Smooth muscle cell of the brain vasculature (primary cell): ENCODE results near the gene OR6X1.
"Not testable (repeated sequence)": the region's sequence is repeated elsewhere in the genome, so short reads cannot be mapped to it uniquely, and the experiment has no call there.

Source experiments
- DNase-seq: peaks from one replicate; pipeline ENCODE4 v3.0.0-alpha.2; 2012; ENCODE audit warnings: low read depth, low spot score

The OR6X1 gene

DNA sequence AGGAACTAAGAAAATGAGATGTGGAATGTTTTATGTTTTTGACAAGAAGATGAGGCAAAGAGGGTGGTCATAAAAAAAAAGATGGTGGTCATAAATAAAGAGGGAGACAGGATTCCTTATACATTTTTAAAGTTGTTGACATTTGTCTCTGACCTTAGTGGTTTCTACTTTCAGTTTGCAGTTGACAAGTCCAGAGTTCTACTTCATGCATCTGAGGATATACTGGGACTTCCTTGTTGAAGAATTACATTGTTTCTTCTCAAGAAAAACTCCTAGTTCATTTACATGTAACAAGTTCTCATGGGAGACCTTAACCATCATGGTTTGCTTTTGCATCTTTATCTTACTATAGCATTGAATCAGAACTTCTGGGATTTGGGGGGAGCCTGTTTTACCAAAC lies 1.2 kb downstream of the OR6X1 start:
- DNase-seq = no peak

- no peak for DNase-seq
These were observed 2.5 kb downstream of the OR6X1 start for GRCh38 chr11:123751781-123752180.

GRCh38 chr11:123748349-123748748 lies 6.0 kb downstream of the OR6X1 start:
- DNase-seq = not testable (repeated sequence)

DNA sequence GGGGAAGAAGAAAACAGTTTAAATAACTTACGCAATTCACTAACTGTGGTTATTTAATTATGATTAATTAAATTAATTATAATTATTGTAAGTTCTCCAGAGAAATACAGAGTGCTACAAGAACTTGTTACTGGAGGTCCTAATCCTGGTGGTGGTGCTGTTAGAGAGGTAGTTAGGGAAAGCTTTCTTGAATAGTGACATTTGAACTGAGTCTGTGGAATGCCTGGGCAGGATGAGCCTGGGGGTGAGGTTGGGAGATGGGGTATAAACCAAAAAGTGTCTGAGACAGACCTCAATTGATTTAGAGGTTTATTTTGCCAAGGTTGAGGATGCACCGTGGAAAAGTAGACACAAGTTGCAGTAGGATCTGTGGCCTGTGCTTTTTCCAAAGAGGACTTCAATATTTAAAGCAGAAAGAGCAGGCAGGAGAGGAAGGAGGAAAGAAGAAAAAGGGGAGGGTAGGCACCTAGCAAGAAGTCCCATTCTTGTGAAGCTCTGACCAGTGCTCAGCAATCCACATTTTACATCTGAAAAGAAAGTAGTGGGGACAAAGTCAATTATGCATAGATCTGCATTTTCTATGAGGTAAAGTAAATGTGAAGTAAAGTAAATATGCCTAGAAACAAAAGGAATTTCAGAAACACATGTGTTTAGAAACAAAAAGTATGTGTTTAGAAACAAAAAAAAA lies 8.4 kb downstream of the OR6X1 start:
- no peak for DNase-seq

GRCh38 chr11:123742724-123743120 lies 11.6 kb downstream of the OR6X1 start:
- DNase-seq = no peak

DNA sequence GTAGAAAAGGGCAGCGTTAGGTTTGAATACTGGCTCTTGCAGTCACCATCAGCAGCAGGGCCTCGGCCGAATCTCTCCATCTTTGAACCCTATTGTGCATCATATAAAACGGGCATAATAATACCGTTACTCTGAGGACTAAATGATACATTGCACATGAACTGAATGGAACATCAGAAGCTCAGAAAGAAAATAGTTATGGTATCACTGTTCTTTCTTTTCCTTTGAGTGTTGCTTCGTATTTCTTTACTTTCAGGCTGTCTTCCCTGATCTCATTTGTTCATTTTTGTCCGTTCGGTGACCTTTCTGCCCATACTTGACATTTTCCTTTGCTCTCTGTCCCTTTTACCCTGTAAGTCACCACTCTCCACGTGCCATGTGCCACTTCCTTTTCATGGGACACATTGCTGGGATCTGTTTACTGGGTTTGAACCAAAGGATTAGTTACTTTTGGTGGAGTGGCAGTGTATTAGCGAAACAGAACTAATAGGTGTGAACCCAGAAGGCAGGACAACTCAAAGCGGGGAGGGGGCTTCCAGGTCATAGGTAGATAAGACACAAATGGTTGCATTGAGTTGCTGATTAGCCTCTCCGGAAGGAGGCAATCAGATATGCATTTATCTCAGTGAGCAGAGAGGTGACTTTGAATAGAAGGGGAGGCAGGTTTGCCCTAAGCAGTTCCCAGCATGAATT lies 12.1 kb downstream of the OR6X1 start:
- no peak for DNase-seq

GRCh38 chr11:123741159-123742030 lies 12.9 kb downstream of the OR6X1 start, which contains the start of gene ZNF202:
TSS of gene ZNF202 (minus strand) at chr11:123741660. CDS start at chr11:123730888, 10,772 bp downstream.
- peak; percentile 70 for DNase-seq

DNA sequence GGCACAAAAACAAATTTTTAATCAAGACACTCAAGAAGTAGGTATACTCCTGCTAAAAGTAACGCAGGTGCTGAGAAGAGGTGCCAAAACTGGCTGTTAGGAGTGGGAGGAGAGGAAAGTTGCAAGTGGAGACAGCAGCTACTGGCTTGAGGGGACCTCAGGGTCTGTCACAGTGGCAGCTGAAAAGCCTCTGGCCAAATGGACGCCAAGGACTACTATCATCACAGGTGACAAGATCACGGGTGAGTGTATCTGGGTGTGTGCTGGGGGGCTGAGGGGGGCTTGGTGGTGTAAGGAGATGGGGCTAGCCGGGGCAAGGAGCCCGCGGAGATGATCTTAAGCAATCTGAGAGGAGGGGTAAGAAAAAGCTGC lies 13.5 kb downstream of the OR6X1 start:
- no peak for DNase-seq

GRCh38 chr11:123738374-123738773 lies 15.9 kb downstream of the OR6X1 start:
- no peak for DNase-seq

DNA sequence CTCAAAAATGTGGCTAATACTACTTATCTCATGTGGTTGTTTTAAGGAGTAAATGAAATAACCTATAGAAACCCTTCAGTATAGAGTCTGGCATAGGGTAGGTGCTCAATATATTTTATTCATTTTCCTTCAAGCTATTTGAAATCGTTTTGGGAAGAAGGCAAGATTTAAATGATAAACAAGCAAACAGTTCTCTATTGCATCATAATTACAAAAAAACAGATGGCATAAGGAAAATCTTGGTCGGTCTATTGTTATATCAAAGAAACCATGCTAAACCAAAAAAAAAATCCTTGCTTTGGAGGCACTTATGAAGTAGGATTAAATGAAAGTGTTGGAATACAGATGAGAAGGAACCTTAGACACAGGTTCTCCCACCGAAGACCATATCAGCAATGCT lies 17.5 kb downstream of the OR6X1 start:
- no peak for DNase-seq

- no peak for DNase-seq
These were observed 24.7 kb downstream of the OR6X1 start for GRCh38 chr11:123729602-123730001.

DNA sequence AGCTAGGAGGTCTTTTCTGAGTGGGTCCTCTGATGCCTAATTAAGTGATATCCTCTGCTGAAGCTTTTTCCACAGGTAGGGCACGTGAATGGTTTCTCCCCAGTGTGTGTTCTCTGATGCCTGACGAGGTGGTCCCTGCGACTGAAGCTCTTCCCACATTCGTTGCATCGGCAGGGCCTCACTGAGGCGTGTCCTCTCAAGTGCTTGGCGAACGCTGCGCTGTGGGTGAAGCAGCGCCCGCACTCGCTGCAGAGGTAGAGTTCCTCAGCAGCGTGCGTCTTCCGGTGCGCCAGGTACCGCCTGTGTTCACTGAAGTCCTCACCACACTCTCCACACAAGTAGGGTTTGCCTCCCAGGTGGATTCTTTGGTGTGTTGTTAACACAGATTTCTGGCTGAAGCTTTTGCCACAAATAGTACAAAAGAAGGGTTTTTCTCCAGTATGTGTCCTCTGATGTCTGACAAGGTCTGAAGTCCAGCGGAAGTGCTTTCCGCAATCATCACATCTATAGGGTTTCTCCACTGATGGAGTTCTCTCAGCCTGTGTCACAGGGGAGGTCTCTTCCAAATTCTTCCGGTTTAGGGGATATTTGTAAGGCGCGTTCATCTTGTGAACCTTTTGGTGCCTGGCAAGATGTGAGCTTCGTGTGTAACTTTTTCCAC lies 28.2 kb downstream of the OR6X1 start:
- DNase-seq = no peak

- no peak for DNase-seq
These were observed 34.9 kb downstream of the OR6X1 start for GRCh38 chr11:123719452-123719851.

- no peak for DNase-seq
These were observed 35.8 kb downstream of the OR6X1 start for GRCh38 chr11:123718469-123718868.

DNA sequence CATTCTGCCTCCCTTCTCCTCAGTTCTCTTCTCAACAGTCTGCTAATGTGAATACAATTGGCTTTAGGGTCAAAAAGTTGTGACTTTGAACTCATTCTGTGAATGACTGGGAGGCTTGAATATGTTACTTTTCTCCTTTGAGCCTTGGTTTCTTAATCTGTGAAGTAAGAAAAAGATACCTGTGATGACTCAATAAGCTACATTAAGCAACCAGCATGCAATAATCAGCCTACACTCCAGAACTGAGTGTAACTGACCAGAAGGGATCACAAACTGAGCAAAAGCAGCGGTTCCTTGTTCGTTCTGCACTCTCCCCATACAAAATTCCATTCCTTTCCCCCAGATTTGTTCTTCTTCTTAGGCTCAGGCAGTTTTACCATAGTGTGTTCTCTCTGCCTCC lies 36.3 kb downstream of the OR6X1 start:
- DNase-seq = no peak

- not testable (repeated sequence) for DNase-seq
These were observed 41.7 kb downstream of the OR6X1 start for GRCh38 chr11:123712627-123713026.

DNA sequence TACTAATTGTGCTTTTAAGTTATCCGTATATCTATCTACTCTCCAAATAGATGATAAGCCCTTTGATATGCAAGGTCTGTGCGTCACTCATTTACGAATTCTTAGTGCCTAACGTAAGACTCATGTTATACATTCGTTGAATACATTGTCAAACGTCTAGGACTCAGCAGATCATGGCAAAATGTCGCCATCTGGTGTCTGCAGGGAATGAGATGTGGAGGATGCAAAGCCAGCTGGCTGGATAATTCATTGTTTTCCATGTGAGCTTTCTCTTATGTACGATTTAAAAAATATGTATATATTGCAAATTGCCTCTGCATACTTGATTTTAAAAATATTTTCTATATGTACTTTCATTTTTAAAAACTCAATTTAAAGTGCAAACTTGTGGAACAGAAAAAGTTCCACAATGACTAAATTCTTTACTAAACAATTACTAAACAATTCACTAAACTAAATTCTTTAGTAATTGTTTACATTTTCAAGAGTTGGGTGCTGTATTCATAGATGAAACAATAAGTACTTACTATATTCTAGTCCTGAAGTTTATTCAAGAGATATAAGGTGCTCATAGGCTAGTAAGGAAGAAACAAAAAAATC lies 46.6 kb downstream of the OR6X1 start:
- DNase-seq = peak; percentile 32

GRCh38 chr11:123707206-123707605 lies 47.1 kb downstream of the OR6X1 start:
- DNase-seq = no peak

- DNase-seq = no peak
These were observed 50.0 kb downstream of the OR6X1 start for GRCh38 chr11:123704341-123704740.
